ENCODE results near the gene SECISBP2. TPM values are rescaled to one million over a fixed set of nuclear protein-coding genes. Genes with fewer than 3 reads are reported as not detected.

The SECISBP2 gene
- total RNA-seq, 1 donor from 2014 or later = 19.2 TPM

DNA sequence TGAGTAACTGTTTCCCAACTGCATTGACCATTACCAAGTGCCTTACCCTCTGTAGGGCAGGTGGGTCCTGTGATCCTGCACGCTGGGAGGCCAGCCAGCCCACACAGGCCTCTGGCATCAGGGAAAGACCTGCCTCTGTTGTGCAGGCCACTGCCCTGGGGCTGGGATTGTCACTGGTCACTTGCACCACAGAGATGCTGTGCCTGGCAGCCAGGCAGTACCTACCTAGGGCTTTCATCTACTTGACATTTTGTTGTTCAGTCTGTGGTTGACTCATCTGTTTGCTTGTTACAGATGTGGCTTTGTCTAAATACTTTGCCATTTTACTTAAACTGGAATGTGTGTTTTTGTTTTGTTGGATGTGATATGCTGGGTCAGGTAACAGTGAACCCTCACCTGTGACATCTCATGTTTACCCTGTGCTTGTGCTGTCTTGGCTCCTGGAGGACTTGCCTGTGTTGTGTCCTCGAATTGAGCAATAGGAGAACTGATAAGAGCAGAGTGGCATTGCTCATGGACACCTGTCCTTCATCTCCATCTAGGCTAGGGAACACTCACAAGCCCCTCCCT, 32.8 kb downstream of the SECISBP2 start:
- no peak for ATAC-seq

DNA sequence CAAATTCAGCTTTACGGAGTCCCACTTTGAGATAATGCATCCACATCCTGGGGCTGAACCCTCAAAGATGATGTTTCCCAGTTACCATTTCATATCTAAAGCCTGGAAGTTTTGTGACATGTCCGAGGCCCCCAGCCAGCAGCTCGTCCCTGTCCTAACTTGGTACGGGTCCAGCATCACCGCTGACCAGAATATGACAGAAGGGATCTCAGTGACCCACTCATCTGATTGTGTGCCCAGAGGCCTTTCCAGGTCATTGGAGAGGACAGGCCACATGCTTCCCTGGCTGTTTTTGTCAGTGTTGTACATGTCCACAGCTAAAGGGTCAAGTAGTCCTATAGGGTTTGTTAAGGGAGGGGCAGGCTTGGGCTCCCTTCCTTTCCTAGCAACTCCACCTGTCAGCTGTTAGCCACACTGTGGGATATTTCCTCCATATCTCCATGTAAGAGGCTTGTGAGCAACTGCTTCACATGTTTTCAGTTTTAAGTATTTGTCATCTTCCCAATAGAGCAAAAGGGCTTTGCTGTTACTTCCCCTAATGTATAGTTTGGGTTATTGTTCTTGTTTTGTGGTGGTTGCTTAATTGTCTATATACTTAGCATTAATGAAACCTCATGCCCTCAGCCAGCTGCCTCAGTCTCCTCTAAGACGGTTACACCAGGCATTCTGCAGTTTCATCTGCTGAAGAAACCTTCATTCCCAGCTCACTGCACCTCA, 33.4 kb downstream of the SECISBP2 start:
- ATAC-seq = no peak

DNA sequence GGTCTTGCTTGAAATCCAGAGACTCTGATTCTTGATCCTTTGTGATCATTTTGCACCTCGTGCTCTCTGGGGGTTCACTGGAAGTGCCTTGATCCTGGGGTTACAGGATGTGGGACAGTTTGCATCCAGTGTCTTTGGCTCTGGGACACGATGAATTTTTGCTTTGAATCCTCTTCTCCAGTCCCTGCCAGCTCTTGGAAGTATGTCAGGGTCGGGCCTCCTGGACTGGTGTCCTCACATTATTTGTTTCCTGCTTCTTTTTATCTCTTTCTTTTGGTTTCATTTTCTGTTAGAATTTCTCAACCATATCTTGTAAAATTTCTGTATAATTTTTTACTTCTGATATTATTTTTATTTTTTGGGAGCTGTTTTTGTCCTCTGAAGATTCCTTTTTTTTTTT, 34.2 kb downstream of the SECISBP2 start:
- no peak for ATAC-seq

DNA sequence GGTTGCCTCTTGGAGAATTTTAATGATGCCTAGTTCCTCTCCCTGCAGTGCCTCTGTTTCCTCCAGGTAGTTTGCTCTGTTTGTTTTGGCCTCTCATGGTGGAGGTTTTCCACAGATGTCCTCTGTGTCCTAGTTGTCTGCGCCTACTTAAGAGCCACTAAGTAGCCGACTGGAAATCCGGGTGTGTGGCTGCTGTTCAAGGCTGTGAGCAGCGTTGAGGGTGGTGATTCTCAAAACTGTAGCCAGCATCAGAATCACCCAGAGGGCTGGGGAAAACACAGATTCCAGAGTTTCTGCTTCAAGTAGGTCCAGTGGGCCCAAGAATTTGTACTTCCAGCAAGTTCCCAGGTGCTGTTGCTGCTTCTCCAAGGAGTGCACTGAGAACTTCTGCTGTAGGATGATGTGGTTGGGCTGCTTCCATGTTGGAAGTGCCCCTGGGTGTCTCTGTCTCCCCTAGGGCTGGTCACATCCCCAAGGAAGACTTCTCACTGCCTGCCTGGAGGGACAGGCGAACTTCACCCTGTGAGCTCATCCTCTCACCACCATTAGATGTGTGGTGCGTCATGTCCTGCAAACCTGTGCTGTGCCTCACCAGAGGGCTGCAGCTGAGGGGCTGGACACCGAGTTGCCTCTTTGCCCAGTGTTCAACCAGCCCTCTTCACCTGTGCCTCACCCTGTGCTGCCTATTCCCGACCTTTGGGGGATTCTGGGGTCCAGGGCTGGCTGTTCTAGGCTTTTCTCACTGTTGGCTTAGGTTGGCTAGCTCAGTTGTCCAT, 34.8 kb downstream of the SECISBP2 start:
- ATAC-seq = no peak

DNA sequence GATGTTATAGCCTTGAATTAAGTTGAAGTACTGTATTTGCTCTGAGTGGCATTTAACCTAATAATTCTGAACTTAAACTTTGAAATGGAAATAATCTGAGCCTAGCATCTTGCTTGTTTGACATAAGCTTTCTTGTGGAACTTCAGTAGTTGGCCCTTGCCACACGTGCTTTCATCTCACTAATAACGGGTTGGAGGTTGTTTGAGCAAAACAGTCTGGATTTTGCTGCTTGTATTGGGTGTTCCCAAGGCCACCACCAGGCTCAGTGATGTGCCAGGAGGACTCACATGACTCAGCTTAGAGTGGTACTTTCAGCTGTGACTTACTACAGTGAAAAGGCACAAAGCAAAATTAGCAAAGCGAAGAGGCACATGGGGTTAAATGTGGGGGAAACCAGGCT, 35.7 kb downstream of the SECISBP2 start:
- no peak for ATAC-seq

DNA sequence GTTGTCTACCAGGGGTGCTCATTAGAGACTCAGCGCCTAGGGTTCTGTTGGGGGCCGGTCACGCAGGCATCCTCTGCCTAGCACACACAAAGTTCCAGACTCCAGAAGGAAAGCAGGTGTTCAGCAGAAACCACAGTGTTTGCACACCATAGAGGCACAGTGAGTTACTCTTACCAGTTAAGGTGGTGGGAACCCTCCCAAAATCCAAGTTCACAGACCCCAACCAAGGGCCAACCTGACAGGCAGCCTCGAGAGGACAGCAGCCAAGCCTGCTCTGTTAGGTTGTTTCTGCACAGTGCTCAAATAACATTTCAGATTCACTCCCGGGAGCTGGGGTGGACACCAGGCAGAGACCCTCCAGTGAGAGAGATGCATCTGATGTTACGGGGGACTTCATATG, 36.2 kb downstream of the SECISBP2 start:
- ATAC-seq = no peak

DNA sequence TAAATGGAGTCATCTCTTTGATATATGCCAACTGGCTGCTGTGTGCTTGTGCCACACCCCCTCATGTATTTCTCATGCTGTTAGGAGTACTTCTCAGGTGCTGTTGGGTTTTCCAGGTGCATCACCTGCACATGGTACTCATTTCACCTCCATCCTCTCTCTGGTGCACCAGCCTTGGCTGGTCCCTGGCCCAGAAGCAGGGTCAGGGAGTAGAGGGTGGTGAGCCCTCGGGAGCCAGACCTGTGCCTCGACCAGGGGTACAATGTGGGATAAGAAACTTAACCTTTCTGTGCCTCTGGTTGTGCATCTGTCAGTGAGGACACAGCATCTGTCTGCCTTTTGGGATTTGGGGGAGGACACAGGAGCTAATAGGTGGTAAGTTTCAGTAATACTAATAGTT, 38.5 kb downstream of the SECISBP2 start:
- ATAC-seq = no peak

DNA sequence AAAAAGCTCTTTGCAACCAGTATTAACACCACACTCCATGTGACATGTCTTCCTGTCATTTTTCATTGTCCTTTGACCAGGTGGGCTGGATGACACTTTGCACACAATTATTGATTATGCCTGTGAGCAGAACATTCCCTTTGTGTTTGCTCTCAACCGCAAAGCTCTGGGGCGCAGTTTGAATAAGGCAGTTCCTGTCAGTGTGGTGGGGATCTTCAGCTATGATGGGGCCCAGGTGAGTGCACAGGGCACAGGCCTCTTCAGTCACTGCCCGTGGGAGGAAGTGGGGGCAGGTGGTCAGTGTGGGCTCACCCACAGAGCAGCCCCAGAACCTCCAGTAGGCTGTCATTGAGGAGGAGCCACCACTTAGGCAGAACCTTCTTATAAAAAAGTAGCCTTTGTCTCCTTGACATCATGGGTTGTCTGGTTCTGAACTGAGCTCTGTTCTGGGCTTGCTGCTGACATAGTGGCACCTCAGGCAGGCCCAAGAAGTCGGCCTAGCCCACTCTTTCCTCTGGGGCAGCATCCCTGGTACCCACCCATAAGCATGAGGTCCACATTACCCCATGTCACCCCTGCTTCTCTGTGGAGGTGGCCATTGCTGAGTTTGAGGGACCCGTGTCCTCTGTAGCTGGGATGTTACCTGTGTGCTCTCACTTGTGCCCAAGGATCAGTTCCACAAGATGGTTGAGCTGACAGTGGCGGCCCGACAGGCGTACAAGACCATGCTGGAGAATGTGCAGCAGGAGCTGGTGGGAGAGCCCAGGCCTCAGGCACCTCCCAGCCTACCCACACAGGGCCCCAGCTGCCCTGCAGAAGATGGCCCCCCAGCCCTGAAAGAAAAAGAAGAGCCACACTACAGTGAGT, 39.3 kb downstream of the SECISBP2 start:
- ATAC-seq = no peak

DNA sequence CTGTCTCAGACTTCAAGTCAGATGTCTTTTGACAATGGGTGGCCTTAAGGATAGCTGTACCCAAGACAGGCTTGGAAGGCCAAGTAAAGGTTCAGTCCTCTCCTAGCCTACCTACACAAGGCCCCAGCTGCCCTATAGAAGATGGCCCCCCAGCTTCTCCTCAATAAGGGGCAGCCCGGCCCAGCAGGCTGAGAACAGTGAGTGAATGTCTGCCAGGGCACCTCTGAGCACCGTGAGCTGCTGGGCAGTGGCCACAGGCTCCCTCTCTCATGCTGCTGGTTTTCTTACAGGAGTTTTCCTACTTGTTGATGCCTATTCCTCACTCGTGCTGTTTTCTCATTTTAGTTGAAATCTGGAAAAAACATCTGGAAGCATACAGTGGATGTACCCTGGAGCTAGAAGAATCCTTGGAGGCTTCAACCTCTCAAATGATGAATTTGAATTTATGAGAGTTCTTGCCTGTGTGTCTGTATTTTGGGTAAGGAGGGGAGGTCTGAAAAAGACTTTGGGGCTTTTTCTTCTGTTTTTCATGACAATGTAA, 40.1 kb downstream of the SECISBP2 start:
- ATAC-seq = no peak

DNA sequence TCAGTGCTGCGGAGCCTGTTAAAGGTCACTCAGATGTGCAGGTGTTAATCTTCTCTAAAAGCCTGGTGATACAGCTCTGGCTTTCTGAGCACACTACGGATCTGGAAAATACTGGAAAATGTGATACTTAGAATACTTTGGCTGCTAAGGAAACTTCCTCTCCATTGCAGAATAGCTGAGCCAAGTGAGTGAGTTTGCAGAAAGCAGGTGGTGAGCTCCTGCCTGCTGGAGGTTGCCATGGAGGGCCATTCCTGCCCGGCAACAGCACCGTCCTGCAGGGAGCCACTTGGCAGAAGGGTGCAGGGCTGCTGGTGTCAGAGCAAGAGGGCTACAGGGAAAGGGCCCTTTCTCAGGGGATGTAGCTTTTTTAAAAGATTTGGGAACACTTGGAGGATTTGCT, 40.7 kb downstream of the SECISBP2 start:
- ATAC-seq = no peak

DNA sequence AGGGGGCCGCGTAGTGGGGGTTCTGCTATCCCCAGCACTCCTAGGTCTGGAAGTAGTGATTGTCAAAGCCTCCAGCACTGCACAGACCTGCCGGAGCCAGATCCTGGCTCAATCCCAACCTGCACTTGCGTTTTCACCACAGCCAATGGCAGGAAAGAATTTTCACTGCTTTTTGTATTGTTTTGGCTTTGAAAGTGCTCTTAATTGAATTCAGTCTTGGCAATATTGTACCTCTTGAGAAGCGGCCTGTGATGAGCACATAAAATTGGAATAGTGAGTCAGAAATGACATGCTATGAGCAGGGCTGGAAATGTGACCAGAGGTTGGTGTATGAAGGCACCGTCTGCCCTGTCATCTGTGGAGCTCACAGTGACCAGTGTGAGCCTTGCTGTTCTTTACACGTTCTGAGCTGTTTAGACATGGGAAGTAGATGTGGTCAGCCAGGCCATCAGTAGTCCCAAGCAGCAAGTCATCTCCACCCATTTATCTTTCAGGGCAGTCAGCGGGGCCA, 41.5 kb downstream of the SECISBP2 start:
- no peak for ATAC-seq

DNA sequence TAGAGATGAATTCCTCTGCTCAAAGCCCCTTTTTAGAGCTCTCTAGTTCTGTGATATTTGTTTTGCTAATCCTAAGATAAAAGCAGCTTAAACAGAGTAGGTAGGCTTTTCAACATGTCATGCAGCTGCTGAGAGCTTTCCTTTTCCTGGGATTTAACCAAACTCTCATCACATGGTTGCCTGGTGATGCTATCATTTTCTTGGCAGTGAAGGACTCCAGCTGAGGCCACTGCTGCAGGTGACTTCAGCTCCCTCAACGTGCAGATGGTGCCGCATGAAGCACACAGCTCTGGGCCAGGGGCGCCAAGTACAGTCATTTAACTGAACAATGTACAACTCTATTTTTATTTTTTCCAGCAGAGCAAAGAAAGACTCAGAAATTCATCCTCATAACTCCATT, 42.2 kb downstream of the SECISBP2 start:
- ATAC-seq = no peak

DNA sequence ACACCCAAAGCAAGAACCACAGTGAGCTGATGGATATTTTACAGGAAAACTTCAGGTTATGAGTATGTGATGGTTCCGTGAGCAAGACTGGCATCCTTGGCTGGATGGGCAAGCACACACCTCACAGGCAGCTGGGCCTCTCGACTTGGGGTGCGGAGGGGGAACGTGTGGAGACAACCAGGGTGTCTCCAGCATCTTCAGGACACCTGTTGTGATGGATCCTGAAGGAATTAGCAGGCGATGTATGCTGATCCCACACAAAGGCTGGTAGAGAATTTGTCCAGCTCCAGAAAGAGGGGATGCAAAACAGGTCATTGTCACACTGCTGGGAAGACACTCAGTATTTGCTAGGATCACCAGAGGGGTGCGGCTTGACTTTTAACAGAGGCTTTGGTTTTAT, 42.7 kb downstream of the SECISBP2 start:
- ATAC-seq = no peak

DNA sequence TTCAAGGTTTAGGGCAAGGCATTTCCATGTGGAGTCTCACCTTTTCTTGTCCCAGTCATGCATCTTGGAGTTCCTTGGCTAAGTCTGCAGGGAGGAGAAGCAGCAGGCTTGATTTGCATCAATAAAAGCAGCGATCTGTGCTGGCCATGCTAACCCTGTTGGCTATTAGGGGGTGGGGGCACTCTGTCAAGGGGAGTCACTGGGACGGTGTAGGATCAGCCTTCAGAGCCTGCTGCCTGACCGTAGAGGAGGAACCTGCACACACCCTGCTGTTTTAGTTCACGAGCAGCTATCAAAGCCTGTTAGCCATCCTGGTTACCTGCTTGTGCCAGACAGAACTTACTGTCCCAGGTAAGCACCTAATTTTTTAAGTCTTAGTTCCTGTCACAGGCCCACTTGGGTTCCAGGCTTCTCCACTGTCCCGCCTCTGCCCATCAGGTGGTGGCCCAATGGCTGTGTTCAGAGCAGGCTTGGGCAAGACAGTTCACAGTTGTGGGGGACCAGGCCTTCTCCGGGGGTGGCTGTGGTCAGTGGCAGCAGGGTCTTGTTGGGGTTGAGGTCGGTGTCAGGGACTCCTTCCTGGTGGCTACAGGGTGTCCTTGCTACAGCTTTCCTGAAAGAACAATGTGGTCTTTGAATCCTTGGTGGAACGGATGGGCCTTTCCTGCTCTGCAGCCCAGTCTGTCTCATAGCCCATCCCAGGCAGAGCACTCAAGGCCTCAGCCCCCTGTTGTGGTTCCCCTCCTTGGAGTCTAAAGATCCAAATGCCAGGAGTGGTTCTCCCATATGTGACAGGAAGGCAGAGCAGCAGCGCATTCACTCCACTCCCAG, 43.7 kb downstream of the SECISBP2 start:
- no peak for ATAC-seq

DNA sequence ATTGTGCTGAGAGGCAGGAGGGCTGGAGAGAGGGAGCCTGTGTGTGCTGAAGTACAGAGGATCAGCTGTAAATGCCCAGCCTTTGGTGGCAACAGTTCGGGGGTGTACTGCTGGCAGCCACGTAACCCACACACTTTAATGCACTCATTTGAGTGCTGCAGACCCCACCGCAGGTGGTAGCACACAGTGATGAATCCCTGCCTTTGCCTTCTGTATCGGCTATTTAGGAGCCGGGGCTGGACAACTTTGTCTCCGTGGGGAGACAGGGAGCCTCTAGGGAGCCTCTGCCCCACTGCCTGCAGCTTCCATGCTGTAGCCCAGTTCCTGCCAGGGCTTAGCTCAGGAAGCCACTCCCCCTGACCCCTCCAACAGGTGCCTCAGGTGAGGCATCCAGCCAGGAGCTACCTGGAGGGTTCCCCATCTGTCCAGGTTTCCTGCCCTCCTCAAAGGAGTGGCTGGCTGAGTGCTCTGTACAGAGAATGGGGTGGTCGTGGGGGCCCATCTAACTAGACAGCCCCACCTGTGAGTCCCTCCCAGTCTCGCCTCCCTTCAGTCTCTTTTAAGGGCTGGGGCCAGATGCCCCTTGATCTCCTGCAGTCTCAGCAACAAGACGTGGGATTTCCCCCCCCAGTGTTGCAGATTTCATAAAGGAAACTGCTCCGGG, 44.5 kb downstream of the SECISBP2 start:
- no peak for ATAC-seq

DNA sequence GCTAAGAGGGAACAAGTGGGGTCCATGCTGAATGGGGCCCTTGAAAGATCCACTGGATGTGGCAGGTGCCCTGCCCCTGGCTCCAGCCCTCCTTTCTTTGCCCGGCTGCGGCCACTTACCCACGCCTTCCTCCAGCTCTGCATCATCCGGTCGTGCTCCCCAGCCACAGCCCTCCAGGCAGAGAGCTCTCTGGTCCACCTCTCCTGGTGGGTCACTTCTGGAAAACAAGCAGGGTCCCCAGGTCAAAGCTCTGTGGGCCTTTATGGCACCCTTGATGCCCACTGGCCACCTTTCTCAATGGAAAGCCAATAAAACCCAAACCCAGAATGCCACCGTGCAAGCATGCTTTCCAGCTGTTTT, 45.0 kb downstream of the SECISBP2 start:
- ATAC-seq = no peak

DNA sequence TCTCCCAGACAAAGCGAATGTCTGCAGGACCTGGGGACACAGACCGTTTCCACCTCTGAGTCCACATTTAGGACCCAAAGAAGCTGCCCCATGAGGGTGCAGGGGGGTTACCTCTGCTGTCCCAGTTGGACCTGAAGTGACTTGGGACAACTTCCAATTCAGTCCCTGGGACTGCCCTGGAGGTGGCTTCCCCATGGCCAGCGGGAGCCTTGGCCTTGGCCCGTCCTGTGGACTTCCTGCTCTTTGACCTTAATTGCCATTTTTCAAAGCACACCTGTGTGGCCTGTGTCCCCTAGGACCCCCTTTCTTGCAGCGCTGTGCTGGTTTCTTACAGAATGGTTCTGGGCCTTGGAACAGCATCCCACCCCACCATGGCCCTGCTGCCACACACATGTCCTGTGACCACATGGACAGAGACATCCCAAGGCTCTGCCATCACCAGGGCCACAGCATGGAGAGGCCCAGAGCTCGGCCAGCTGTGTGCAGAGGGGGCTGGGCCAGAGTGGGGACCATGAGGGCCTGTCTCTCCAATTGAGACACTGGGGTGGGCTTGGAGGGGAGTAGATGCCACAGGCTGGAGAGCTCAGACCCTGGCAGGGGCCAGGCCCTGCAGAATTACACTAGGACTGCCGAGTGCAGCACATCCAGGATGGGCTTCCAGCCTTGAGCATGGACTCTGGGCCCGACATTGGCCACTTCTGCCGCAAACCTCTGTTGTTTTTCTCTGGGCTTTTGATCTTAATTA, 45.8 kb downstream of the SECISBP2 start:
- no peak for ATAC-seq

DNA sequence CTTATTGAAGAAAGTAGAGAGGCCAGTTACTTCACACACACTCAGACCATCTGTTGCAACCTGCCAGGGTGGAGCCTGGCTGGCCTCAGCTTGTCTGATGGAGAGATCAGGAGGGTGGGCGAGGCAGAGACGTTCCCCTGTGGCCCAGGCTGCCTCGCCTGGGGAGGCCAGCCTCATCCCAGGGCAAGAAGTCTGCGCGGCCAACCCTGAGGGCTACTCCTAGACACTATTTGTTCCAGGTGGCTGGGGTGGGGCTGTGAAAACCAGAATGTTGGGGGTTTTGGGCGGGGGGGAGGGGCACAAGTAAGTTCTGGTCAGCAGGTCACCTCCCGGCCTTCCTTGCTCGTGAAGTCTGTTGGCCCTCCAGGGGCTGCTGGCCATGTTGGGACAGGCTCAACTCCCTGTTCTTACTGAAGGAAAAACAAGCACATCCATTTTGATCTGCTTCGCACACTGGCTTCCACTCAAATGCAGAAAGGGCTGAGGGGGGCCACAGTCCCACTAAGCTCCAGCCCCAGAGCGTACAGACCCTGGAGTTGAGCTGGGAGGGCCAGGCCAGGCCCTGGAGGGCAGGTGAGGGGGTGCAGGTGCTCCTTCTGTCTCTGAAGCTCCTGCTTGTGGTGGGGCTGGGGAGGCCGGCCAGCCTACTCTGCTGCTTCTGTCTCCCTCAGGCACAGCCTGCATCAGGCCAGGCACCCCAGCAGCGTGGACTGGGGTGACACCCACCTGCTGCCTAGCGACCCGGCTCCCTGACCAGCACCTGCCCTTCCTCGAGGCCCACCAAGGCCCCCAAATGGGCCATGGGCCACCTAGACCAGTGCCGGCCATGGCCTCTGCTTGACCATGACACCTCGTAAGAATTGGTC, 46.6 kb downstream of the SECISBP2 start:
- no peak for ATAC-seq

DNA sequence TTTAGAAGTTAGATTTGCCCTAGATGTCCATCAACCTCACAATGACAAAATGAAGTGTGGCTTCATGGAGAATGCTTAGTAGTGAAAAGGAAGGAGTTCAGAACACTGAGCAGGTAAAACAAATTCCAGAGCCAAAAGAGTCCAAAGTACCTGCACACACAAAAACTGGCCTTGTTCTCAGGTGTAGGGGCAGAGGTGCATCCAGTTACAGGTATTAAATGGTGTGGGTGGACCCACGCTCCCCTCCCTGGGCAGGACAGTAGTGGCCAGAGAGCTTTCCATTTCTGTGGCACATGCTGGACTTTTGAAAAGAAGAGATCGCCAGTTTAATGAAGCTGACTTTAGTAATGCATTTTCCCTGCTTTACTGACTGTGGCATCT, 47.2 kb downstream of the SECISBP2 start:
- no peak for ATAC-seq

Data from esophagus mucosa (tissue), 1 donor.